Activated gamma-delta T cell treated with Interleukin-2 at 50 U/mL for 16 hours (primary cell): Measurements from ENCODE around the gene CNTN3.

Experiments used
- DNase-seq: peaks from one replicate; pipeline ENCODE4 v3.0.0-alpha.2; 2020

Gene CNTN3

GRCh38 chr3:74614107-74614967 lies at the start of gene CNTN3:
TSS of gene CNTN3 (minus strand) at chr3:74614659. CDS start at chr3:74521112, 93,547 bp downstream.
- DNase-seq, result no peak

GRCh38 chr3:74663178-74663577 lies 48.7 kb upstream of the CNTN3 start:
- DNase-seq, result no peak

- no peak for DNase-seq
Observed at GRCh38 chr3:74661672-74662071, 47.2 kb upstream of the CNTN3 start.

- no peak for DNase-seq
Observed at GRCh38 chr3:74651885-74652284, 37.4 kb upstream of the CNTN3 start.

- no peak for DNase-seq
Observed at GRCh38 chr3:74651292-74651691, 36.8 kb upstream of the CNTN3 start.

- no peak for DNase-seq
Observed at GRCh38 chr3:74648107-74648506, 33.6 kb upstream of the CNTN3 start.

- no peak for DNase-seq
Observed at GRCh38 chr3:74646094-74646493, 31.6 kb upstream of the CNTN3 start.

GRCh38 chr3:74643636-74644035 lies 29.2 kb upstream of the CNTN3 start:
- no peak for DNase-seq

- no peak for DNase-seq
Observed at GRCh38 chr3:74642876-74643275, 28.4 kb upstream of the CNTN3 start.

GRCh38 chr3:74640211-74640610 lies 25.8 kb upstream of the CNTN3 start:
- no peak for DNase-seq

- DNase-seq, result no peak
Observed at GRCh38 chr3:74639681-74640080, 25.2 kb upstream of the CNTN3 start.

- DNase-seq, result no peak
Observed at GRCh38 chr3:74636981-74637380, 22.5 kb upstream of the CNTN3 start.

GRCh38 chr3:74633021-74633420 lies 18.6 kb upstream of the CNTN3 start:
- DNase-seq, result no peak

- DNase-seq, result no peak
Observed at GRCh38 chr3:74631351-74632140, 17.1 kb upstream of the CNTN3 start.

GRCh38 chr3:74630602-74631001 lies 16.1 kb upstream of the CNTN3 start:
- no peak for DNase-seq

GRCh38 chr3:74626011-74626410 lies 11.6 kb upstream of the CNTN3 start:
- DNase-seq, result no peak

- no peak for DNase-seq
Observed at GRCh38 chr3:74624301-74624700, 9.8 kb upstream of the CNTN3 start.

- DNase-seq, result no peak
Observed at GRCh38 chr3:74623261-74623836, 8.9 kb upstream of the CNTN3 start.

- no peak for DNase-seq
Observed at GRCh38 chr3:74621581-74621980, 7.1 kb upstream of the CNTN3 start.

- DNase-seq, result no peak
Observed at GRCh38 chr3:74617776-74618175, 3.3 kb upstream of the CNTN3 start.

- DNase-seq, result no peak
Observed at GRCh38 chr3:74613521-74614106, 845 bp downstream of the CNTN3 start.

- no peak for DNase-seq
Observed at GRCh38 chr3:74613060-74613459, 1.4 kb downstream of the CNTN3 start.

GRCh38 chr3:74611206-74611605 lies 3.3 kb downstream of the CNTN3 start:
- DNase-seq, result no peak
